Measurements from ENCODE around the gene MSANTD1.

DNA sequence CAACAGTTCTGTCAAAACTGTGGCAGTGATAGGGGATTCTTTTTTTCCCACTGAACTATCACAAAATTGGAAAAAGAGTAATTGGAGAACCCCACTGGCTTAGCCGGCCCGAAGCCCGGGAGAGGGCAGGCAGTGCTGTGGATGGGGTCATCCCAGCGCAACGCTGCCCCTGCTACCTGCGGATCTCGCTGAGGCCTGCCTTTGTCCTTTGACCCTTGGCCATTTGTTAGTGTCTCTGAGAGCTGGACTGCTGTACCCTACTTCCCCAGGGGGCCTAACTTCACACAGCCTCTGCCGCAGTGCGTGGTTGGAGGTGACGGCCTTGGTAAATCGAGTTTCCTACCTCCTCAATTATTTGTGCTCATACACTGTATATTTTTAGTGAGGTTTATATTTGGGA lies 43.0 kb upstream of the MSANTD1 start:
- no peak for TF ChIP-seq EZH2 (IDR thresholded peaks at IDR 0.05; ENCODE audit: borderline replicate concordance, insufficient read depth, low read depth, low read length, poor library complexity, severe bottlenecking)
- TF ChIP-seq, protein P1, sequence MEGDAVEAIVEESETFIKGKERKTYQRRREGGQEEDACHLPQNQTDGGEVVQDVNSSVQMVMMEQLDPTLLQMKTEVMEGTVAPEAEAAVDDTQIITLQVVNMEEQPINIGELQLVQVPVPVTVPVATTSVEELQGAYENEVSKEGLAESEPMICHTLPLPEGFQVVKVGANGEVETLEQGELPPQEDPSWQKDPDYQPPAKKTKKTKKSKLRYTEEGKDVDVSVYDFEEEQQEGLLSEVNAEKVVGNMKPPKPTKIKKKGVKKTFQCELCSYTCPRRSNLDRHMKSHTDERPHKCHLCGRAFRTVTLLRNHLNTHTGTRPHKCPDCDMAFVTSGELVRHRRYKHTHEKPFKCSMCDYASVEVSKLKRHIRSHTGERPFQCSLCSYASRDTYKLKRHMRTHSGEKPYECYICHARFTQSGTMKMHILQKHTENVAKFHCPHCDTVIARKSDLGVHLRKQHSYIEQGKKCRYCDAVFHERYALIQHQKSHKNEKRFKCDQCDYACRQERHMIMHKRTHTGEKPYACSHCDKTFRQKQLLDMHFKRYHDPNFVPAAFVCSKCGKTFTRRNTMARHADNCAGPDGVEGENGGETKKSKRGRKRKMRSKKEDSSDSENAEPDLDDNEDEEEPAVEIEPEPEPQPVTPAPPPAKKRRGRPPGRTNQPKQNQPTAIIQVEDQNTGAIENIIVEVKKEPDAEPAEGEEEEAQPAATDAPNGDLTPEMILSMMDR (IDR thresholded peaks at IDR 0.05), result no peak

Measured in B cell (primary cell).